ENCODE results near the gene STEAP1. TPM values are rescaled to one million over a fixed set of nuclear protein-coding genes. Genes with fewer than 3 reads are reported as not detected.

Gene STEAP1
- total RNA-seq, 1 experiment from 2014 or later: 5.5 TPM

DNA sequence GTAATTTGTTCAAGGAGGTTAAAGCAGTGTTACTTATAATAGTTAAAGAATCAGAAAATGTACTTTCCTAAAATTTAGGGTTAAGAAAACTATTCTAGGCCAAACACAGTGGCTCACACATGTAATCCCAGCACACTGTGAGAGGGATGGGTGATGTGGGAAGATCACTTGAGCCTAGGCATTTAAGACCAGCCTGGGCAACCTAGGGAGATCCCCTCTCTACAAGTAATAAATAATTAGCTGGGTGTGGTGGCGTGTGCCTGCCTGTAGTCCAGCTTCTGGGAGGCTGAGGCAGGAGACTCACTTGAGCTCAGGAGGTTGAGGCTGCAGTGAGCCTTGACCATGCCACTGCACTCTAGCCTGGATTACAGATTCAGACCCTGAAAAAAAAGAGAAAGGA lies 53.7 kb downstream of the STEAP1 start:
- no peaks in the 10 kb centered on the region for H3K36me3 ChIP-seq (ENCODE audit: control insufficient read depth, insufficient read depth, low read length)
- H3K4me1 ChIP-seq (ENCODE audit: control insufficient read depth, insufficient read depth, low read length): no peaks in the 10 kb centered on the region
- no peak for DNase-seq (ENCODE audit: low read depth, low spot score)
- no peaks in the 10 kb centered on the region; the same call in 1 of the 2 replicates for H3K27me3 ChIP-seq (ENCODE audit: control insufficient read depth, insufficient read depth, low read length)
- no peaks in the 10 kb centered on the region for H3K9me3 ChIP-seq (ENCODE audit: control insufficient read depth, insufficient read depth, low read depth, low read length)
- POLR2A ChIA-PET: no interaction called here
- H3K27ac ChIP-seq (ENCODE audit: low read length): no peak overlapping the region
- in situ Hi-C loops (cut with HindIII; ENCODE audit: low pct_unique_long_range_greater_than_20kb, low sequenced_read_pairs): no loop called here
- CTCF ChIA-PET: no interaction called here
- intact Hi-C loops (cut with micrococcal nuclease; ENCODE audit: unreplicated experiment): no loop called here
- ATAC-seq: no peak
- no peak overlapping the region for H3K4me3 ChIP-seq (ENCODE audit: low read depth in 2 of 2, low read length in 2 of 2)
- no peak for TF ChIP-seq POLR2AphosphoS5 (IDR thresholded peaks at IDR 0.05; ENCODE audit: low read depth, low read length)
- no peak for TF ChIP-seq CTCF (IDR thresholded peaks at IDR 0.05)
- TF ChIP-seq REST (IDR thresholded peaks at IDR 0.05; ENCODE audit: insufficient read depth in 1 of 2, low read depth in 2 of 2, low read length in 1 of 2): no peak
- no peak for TF ChIP-seq SIN3A (IDR thresholded peaks at IDR 0.05; ENCODE audit: borderline replicate concordance, insufficient read depth, low read depth, low read length)
- no peak for TF ChIP-seq TCF7L2 (IDR thresholded peaks at IDR 0.05; ENCODE audit: low read depth, low read length)
- BruUV-seq (replicated peaks): no TSS peak

DNA sequence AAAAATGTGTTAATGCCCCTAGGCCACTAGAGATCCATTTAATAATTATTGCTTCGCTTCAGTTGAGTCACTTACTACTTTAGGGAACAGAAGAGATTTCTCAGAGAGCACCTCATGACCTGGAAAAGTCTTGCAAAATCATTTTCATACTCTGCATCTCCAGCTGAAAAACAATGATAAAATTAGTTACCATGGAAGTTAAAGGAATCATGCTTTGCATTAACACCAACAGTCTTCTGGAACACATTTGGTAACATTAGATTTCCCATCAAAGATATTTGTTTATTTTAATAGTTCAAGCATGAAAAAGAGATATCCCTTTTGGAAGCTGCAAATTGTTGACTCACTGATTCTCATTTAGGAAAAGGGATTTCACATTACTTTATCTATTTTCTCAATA lies 55.5 kb downstream of the STEAP1 start:
- intact Hi-C loops (cut with micrococcal nuclease; ENCODE audit: unreplicated experiment) (no loop called here), in situ Hi-C loops (cut with HindIII; ENCODE audit: low pct_unique_long_range_greater_than_20kb, low sequenced_read_pairs) (no loop called here)
- ChIA-PET CTCF (no interaction called here), POLR2A (no interaction called here)
- Histone ChIP-seq H3K4me1 (ENCODE audit: control insufficient read depth, insufficient read depth, low read length) (no peaks in the 10 kb centered on the region), H3K27ac (ENCODE audit: low read length) (no peak overlapping the region), H3K9me3 (ENCODE audit: control insufficient read depth, insufficient read depth, low read depth, low read length) (no peaks in the 10 kb centered on the region), H3K27me3 (ENCODE audit: control insufficient read depth, insufficient read depth, low read length) (no peaks in the 10 kb centered on the region; the same call in 1 of the 2 replicates), H3K4me3 (ENCODE audit: low read depth in 2 of 2, low read length in 2 of 2) (no peak overlapping the region), H3K36me3 (ENCODE audit: control insufficient read depth, insufficient read depth, low read length) (no peaks in the 10 kb centered on the region)
- ATAC-seq (no peak), DNase-seq (ENCODE audit: low read depth, low spot score) (no peak)
- TF ChIP-seq CTCF (IDR thresholded peaks at IDR 0.05): no peak
- no peak for TF ChIP-seq SIN3A (IDR thresholded peaks at IDR 0.05; ENCODE audit: borderline replicate concordance, insufficient read depth, low read depth, low read length)
- TF ChIP-seq REST (IDR thresholded peaks at IDR 0.05; ENCODE audit: insufficient read depth in 1 of 2, low read depth in 2 of 2, low read length in 1 of 2): no peak
- TF ChIP-seq POLR2AphosphoS5 (IDR thresholded peaks at IDR 0.05; ENCODE audit: low read depth, low read length): no peak
- TF ChIP-seq TCF7L2 (IDR thresholded peaks at IDR 0.05; ENCODE audit: low read depth, low read length): no peak
- no TSS peak for BruUV-seq (replicated peaks)

Measured in Panc1 (cell line).